HEK293 (cell line): ENCODE measurements around the gene MXRA8.

Experiments
- ZNF335 ChIP-seq: fragments of 450-650 bp; formaldehyde crosslinking; conservative IDR thresholded peaks from 2 replicates; pipeline ENCODE4 v1.5.1; 2016; ENCODE audit warnings: missing biosample characterization, missing genetic modification characterization
- ZNF785 ChIP-seq: fragments of 450-650 bp; formaldehyde crosslinking; IDR thresholded peaks from 2 replicates; pipeline ENCODE4 v1.5.1; 2016; ENCODE audit warnings: missing biosample characterization, missing genetic modification characterization
- TF ChIP-seq, protein P1 (sequence below): fragments of 450-650 bp; formaldehyde crosslinking; IDR thresholded peaks from 2 replicates; pipeline ENCODE4 v1.5.1; 2016; ENCODE audit warnings: missing biosample characterization, missing genetic modification characterization
- TF ChIP-seq, protein P2 (sequence below): fragments of 450-650 bp; formaldehyde crosslinking; IDR thresholded peaks from 2 replicates; pipeline ENCODE4 v1.5.1; 2017; ENCODE audit warnings: missing biosample characterization, missing genetic modification characterization
- TF ChIP-seq, protein P3 (sequence below): fragments of 450-650 bp; formaldehyde crosslinking; IDR thresholded peaks from 2 replicates; pipeline ENCODE4 v1.5.1; 2017; ENCODE audit warnings: missing biosample characterization, mild to moderate bottlenecking, missing genetic modification characterization, moderate library complexity
- TF ChIP-seq, protein P4 (sequence below): fragments of 450-650 bp; formaldehyde crosslinking; IDR thresholded peaks from 2 replicates; pipeline ENCODE4 v1.5.1; 2016; ENCODE audit warnings: missing biosample characterization, missing genetic modification characterization

DNA sequence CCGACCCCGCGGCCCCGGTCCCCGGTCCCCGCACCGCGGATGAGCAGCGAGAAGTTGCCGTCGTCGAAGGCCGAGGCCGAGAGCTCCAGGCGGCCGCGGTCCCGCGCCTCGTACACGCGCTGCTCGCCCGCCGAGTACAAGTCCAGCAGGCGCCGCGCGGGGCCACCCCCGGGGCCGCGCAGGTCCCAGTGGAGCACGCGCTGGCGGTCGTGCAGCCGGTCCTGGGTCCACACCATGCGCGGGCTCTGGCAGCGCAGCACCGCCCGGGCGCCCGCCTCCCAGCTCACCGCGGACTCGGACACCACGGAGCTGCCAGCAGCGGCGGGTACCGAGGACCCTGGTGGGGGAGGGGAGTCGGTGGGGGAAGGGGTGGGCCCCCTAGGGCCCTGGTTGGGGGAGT is 2.9 kb downstream of the MXRA8 start:
- no peak for TF ChIP-seq ZNF785
- TF ChIP-seq, protein P1, sequence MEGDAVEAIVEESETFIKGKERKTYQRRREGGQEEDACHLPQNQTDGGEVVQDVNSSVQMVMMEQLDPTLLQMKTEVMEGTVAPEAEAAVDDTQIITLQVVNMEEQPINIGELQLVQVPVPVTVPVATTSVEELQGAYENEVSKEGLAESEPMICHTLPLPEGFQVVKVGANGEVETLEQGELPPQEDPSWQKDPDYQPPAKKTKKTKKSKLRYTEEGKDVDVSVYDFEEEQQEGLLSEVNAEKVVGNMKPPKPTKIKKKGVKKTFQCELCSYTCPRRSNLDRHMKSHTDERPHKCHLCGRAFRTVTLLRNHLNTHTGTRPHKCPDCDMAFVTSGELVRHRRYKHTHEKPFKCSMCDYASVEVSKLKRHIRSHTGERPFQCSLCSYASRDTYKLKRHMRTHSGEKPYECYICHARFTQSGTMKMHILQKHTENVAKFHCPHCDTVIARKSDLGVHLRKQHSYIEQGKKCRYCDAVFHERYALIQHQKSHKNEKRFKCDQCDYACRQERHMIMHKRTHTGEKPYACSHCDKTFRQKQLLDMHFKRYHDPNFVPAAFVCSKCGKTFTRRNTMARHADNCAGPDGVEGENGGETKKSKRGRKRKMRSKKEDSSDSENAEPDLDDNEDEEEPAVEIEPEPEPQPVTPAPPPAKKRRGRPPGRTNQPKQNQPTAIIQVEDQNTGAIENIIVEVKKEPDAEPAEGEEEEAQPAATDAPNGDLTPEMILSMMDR (tag by site-specific recombination), result no peak
- TF ChIP-seq, protein P2, sequence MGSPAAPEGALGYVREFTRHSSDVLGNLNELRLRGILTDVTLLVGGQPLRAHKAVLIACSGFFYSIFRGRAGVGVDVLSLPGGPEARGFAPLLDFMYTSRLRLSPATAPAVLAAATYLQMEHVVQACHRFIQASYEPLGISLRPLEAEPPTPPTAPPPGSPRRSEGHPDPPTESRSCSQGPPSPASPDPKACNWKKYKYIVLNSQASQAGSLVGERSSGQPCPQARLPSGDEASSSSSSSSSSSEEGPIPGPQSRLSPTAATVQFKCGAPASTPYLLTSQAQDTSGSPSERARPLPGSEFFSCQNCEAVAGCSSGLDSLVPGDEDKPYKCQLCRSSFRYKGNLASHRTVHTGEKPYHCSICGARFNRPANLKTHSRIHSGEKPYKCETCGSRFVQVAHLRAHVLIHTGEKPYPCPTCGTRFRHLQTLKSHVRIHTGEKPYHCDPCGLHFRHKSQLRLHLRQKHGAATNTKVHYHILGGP (tag by site-specific recombination), result no peak
- no peak for TF ChIP-seq ZNF335 (tag by site-specific recombination)
- TF ChIP-seq, protein P3, sequence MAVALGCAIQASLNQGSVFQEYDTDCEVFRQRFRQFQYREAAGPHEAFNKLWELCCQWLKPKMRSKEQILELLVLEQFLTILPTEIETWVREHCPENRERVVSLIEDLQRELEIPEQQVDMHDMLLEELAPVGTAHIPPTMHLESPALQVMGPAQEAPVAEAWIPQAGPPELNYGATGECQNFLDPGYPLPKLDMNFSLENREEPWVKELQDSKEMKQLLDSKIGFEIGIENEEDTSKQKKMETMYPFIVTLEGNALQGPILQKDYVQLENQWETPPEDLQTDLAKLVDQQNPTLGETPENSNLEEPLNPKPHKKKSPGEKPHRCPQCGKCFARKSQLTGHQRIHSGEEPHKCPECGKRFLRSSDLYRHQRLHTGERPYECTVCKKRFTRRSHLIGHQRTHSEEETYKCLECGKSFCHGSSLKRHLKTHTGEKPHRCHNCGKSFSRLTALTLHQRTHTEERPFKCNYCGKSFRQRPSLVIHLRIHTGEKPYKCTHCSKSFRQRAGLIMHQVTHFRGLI, result no peak
- TF ChIP-seq, protein P4, sequence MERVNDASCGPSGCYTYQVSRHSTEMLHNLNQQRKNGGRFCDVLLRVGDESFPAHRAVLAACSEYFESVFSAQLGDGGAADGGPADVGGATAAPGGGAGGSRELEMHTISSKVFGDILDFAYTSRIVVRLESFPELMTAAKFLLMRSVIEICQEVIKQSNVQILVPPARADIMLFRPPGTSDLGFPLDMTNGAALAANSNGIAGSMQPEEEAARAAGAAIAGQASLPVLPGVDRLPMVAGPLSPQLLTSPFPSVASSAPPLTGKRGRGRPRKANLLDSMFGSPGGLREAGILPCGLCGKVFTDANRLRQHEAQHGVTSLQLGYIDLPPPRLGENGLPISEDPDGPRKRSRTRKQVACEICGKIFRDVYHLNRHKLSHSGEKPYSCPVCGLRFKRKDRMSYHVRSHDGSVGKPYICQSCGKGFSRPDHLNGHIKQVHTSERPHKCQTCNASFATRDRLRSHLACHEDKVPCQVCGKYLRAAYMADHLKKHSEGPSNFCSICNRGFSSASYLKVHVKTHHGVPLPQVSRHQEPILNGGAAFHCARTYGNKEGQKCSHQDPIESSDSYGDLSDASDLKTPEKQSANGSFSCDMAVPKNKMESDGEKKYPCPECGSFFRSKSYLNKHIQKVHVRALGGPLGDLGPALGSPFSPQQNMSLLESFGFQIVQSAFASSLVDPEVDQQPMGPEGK (tag by site-specific recombination), result no peak
